T-helper 2 cell treated with Interferon-gamma antibody and Interleukin-4, amounts not matched to agents 5 μg/mL and 100 μg/mL, for 36 hours (primary cell): ENCODE data around the gene HDLBP.
A peak's percentile ranks its signal among the peaks of the same experiment; 100 is the strongest.

Experiments
- DNase-seq: peaks from one replicate; pipeline ENCODE4 v3.0.0; 2021; ENCODE audit warnings: low spot score
- H3K27ac Mint-ChIP-seq: one replicate; pipeline ENCODE4 v1.8.0; 2021; ENCODE audit warnings: mild to moderate bottlenecking, mixed read lengths
- H3K27me3 Mint-ChIP-seq: one replicate; pipeline ENCODE4 v1.8.0; 2021; ENCODE audit warnings: low read depth, mixed read lengths
- H3K36me3 Mint-ChIP-seq: one replicate; pipeline ENCODE4 v1.8.0; 2021; ENCODE audit warnings: low read depth, mixed read lengths
- H3K4me1 Mint-ChIP-seq: one replicate; pipeline ENCODE4 v1.8.0; 2021; ENCODE audit warnings: low read depth, mixed read lengths
- H3K4me3 Mint-ChIP-seq: one replicate; pipeline ENCODE4 v1.8.0; 2022; ENCODE audit warnings: mild to moderate bottlenecking, moderate library complexity, mixed read lengths
- H3K9me3 Mint-ChIP-seq: one replicate; pipeline ENCODE4 v1.8.0; 2021; ENCODE audit warnings: mixed read lengths

Gene HDLBP

DNA sequence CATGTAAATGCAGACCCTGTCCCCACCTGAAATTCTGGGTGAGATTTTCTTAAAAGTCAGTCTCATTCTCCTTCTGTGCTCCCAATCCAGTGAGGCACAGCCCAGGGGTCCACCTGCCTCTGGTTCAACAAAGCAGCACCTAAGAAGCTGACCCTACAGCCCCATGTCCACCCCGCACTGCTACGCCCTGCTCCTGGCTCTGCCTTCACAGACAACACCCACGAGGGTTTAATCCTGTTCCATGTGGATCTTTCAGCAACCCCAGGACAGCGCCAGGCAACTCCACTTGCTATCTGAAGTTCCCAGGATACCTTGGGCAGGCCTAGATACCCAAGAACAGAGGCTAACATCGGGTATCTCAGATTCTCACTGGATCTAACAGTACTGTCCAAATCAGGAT, 44.9 kb downstream of the HDLBP start:
- H3K4me1 Mint-ChIP-seq = peaks cover 20% of the 10 kb centered on the region
- DNase-seq = no peak

DNA sequence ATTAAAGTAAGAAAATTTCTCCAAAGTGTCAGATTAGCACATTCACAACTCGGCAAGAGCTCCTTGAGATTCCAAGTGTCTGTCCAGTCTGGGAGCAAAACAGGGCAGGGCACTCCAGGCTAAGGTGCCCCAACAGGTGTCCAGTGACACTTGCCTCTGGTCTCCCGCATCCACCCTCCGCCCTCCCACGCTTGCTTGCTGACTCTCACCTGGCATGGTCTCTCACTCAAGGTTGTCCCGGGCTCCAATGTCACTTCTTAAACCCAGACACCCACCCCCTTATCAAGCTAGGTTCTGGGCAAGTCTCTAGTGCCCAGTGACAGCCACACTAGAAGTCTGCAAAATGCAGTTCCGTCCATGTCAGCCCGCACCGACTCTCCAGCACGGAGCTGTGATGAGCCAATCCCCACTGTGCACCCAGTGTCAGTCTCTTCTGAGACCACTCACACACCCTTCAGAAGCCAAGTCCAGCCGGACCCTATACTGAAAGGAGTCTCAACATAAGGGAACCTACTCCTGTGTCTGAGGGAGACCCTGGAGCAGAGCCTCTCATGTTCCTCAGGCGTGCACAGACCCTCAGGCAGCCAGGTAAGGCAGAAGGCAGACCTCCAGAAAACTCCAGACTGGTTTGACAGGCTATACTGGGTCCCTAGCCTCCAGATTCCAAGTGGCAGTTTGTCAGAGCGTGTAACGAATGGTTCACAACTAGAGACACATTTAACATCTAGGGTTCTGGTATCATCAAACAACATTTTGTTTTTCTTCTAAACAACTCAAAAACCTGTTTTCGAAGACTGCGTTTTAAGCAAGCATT, 45.6 kb downstream of the HDLBP start:
- no peaks in the 10 kb centered on the region for H3K27me3 Mint-ChIP-seq
- H3K4me1 Mint-ChIP-seq = peaks cover 20% of the 10 kb centered on the region
- H3K36me3 Mint-ChIP-seq = peaks cover 28% of the 10 kb centered on the region
- no peak for DNase-seq
- H3K27ac Mint-ChIP-seq = no peak overlapping the region
- no peaks in the 10 kb centered on the region for H3K9me3 Mint-ChIP-seq
- peak overlapping the region; percentile 17 for H3K4me3 Mint-ChIP-seq

More for the DNA sequence above, 44.9 kb downstream of the HDLBP start:
- no peak overlapping the region for H3K27ac Mint-ChIP-seq
- peaks cover 29% of the 10 kb centered on the region for H3K36me3 Mint-ChIP-seq
- H3K27me3 Mint-ChIP-seq = no peaks in the 10 kb centered on the region
- peaks cover 6% of the 10 kb centered on the region for H3K9me3 Mint-ChIP-seq
- H3K4me3 Mint-ChIP-seq = peak overlapping the region; percentile 17

DNA sequence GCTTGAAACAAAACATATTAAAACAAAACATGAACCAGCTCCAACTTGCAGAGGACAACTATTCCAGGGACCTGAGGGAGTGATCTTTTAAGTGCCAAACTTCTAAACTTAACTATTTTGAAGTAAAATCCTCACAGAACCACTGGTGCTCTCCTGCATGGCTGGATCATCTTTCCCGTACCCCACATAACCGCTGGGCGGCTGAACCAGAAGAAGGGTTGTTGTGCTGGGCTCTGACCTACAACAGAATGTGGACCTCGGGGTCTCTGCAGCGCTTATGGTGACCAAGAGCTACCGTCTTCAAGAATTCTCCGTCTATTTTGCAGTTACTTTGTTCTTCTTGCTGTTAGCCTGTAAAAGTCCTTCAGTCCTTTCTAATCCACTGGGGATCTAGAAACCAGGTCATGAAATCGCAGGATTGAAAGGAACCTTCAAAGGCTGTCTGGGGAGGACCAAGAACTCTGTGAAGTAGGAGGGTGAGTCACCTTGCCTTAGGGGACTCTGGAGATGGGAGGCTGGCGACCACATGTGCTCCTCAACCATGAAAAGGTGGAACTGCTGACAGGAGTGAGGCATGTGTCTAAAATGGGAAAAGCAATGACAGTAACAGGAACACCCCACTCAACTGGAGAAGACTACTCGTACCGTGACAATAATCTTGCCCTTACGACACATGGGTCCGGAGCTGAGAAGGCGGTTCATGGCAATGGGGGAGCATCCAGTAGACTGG, 46.6 kb downstream of the HDLBP start:
- Mint-ChIP-seq H3K27me3 (no peaks in the 10 kb centered on the region), H3K4me3 (no peak overlapping the region), H3K4me1 (peaks cover 18% of the 10 kb centered on the region), H3K36me3 (peaks cover 29% of the 10 kb centered on the region), H3K9me3 (no peaks in the 10 kb centered on the region), H3K27ac (no peak overlapping the region)
- DNase-seq = no peak

DNA sequence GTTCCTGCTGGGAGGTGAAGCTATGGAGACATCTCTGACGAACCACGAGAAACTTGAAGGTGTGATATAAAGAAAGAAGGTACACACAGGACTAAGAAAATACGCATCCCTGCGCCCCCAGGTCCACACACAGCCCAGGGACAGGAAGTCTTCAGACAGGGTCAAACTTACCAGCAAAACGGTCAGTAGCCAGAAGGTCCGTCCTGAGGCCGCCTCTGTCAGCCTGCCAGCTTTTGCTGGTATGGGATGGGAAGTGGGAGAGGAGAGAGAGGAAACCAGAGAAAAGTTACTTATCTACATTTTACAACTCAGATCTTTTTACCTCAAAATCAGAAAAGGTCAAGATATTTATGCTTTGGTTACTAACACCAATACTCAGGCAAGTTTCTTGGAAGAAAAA, 47.2 kb downstream of the HDLBP start:
- Mint-ChIP-seq H3K27me3 (no peaks in the 10 kb centered on the region), H3K4me1 (peaks cover 14% of the 10 kb centered on the region), H3K27ac (no peak overlapping the region), H3K4me3 (no peak overlapping the region), H3K9me3 (no peaks in the 10 kb centered on the region), H3K36me3 (peaks cover 32% of the 10 kb centered on the region)
- no peak for DNase-seq

DNA sequence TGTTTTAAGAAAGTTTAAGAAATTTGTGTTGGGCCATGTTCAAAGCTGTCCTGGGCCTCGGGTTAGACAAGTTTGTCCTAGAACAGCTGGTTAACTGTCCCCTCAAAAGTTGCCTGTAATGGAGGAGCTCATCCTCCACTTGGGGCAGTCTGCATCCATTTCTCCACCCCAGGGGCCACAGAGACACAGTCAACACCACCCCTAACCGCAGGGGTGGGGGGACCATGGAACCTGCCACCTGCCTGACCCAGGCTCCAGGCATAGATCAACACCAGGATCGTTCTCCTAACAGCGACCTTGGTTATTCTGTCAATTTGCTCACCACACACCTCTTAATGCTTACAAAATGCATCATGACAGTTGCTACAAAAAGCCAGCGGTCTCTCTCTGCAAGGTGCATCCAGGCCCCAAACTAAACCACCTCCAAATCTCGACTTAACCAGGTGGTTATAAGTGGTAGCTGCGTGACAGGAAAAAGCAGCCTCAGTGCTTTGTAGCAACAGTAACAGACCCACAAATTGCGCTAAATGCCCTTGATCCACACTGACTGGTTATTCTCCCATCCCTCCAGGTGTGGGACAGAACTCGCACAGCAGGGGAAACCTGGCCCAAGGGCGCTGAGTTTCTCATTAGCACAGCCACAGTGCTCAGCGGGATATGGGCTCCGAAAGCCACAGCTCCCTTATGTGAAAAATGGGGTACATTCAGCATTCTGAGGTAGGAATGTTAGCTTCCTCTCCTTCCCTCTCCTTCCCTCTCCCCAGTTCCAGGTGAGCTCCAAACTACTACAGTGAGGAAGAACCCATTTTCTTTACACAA, 48.0 kb downstream of the HDLBP start:
- H3K9me3 Mint-ChIP-seq = no peaks in the 10 kb centered on the region
- DNase-seq = no peak
- H3K4me1 Mint-ChIP-seq = peaks cover 10% of the 10 kb centered on the region
- no peak overlapping the region for H3K4me3 Mint-ChIP-seq
- H3K36me3 Mint-ChIP-seq = peaks cover 40% of the 10 kb centered on the region
- no peaks in the 10 kb centered on the region for H3K27me3 Mint-ChIP-seq
- H3K27ac Mint-ChIP-seq = no peak overlapping the region

DNA sequence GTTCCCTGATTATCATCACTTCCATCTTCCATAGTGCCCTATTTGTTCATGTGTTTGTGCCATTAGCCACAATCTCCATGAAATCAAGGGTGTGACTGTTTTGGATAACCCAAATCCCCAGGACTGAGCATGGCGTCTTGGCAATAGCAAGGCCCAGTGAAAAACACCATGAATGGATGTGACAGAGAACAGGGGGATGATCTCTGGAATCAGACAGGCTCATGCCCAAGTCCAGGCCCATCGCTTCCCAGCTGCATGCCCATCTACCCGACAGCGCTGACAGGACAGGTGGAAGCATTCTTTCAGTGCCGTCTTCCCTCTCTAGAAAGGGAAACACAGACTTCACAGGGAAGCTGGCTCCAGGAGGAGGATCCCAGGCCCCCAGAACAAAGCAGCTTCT, 50.0 kb downstream of the HDLBP start:
- no peaks in the 10 kb centered on the region for H3K27me3 Mint-ChIP-seq
- H3K36me3 Mint-ChIP-seq = peaks cover 51% of the 10 kb centered on the region
- no peak overlapping the region for H3K4me3 Mint-ChIP-seq
- H3K9me3 Mint-ChIP-seq = no peaks in the 10 kb centered on the region
- H3K4me1 Mint-ChIP-seq = no peaks in the 10 kb centered on the region
- no peak for DNase-seq
- H3K27ac Mint-ChIP-seq = no peak overlapping the region

DNA sequence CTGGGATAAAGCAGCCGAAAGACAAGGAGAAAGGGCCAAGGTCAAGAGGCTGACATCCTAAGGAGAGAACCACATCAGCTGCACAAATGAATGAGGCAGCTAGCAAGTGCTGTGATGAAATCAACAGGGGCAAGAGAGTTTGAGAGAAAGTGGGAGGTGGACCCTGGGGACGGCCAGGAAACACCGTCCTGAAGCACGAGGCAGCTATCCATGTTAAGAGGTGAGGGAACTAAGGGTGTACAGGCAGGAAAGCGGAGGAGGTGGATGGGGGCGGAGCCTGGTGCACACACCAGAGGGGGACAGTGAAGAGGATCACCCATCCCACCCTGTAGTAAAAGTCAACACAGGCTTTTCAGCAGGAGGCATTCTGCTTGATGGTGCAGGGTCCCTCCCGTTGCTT, 52.4 kb downstream of the HDLBP start:
- Mint-ChIP-seq H3K27me3 (no peaks in the 10 kb centered on the region), H3K9me3 (no peaks in the 10 kb centered on the region), H3K4me1 (no peaks in the 10 kb centered on the region), H3K27ac (no peak overlapping the region), H3K4me3 (no peak overlapping the region), H3K36me3 (peaks cover 51% of the 10 kb centered on the region)
- no peak for DNase-seq

DNA sequence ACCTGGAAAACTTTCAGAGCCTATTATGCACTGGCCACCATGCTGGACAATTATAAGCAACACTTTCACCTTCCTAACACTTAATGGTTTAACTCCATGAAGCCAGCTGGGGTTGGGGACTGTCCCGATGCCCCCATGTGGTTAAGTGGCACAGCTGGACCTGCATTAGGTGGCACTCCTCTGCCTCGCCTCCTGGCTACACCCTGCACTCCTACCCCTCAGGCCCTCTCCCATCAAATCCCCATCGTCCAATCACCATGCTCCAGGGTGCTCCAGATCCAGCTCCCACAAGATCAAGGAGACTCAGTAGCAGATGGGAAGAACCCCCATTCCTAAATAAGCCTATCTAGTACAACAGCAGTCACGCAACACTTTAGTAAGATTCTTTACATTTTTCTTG, 53.8 kb downstream of the HDLBP start:
- peaks cover 51% of the 10 kb centered on the region for H3K36me3 Mint-ChIP-seq
- no peaks in the 10 kb centered on the region for H3K9me3 Mint-ChIP-seq
- no peak for DNase-seq
- H3K4me1 Mint-ChIP-seq = no peaks in the 10 kb centered on the region
- H3K27me3 Mint-ChIP-seq = no peaks in the 10 kb centered on the region
- no peak overlapping the region for H3K27ac Mint-ChIP-seq
- no peak overlapping the region for H3K4me3 Mint-ChIP-seq

DNA sequence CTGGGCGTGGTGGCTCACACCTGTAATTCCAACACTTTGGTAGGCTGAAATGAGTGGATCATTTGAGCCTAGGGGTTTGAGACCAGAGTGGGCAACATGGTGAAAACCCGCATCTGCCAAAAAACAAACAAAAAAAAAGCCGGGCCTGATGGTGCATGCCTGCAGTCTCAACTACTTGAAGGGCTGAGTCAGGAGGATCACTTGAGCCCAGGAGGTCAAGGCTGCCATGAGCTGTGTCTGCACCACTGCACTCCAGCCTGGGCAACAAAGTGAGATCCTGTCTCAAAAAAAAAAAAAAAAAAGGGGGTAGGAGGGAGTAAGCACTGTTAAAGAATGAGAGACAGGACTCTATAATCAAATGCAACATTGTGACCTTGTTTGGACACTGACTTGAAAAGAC, 54.6 kb downstream of the HDLBP start:
- Mint-ChIP-seq H3K27ac (no peak overlapping the region), H3K36me3 (peaks cover 50% of the 10 kb centered on the region), H3K4me3 (no peak overlapping the region), H3K27me3 (no peaks in the 10 kb centered on the region), H3K4me1 (no peaks in the 10 kb centered on the region), H3K9me3 (no peaks in the 10 kb centered on the region)
- no peak for DNase-seq

DNA sequence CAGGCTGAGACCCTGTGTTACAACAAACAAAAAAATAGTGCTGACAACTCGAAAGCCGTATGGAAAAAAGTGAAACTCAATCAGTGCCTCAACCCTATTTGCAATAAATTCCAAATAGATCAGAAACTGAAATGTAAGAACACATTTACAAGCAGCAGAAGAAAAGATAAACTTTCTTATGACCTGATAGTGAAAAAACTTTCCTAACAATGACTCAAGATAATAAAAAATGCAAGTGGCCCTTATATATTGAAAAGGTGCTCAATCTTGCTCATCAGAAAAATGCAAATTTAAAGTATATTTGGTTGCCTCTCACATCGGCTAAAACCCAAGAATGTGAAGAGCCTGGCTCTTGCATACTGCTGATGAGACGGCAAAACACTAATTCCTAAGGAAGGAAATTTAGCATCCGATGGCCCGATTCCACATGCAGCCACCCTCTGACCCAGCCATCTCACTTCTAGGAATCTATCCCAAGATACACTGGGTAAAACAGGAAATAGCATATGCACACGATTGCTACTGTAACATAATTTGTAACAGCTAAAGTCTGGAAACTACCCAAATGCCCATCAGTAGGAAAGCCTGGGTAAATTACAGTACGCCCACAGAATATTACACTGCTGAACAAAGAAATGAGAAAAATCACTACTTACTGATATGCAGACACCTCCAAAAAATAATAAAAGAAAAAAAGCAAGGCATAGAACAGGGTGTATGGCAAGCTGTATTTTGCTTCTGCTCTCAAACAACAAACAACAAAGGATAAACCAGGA, 56.8 kb downstream of the HDLBP start:
- Mint-ChIP-seq H3K36me3 (peaks cover 54% of the 10 kb centered on the region), H3K9me3 (no peaks in the 10 kb centered on the region), H3K4me3 (no peak overlapping the region), H3K27me3 (no peaks in the 10 kb centered on the region), H3K4me1 (no peaks in the 10 kb centered on the region), H3K27ac (no peak overlapping the region)
- DNase-seq = no peak

DNA sequence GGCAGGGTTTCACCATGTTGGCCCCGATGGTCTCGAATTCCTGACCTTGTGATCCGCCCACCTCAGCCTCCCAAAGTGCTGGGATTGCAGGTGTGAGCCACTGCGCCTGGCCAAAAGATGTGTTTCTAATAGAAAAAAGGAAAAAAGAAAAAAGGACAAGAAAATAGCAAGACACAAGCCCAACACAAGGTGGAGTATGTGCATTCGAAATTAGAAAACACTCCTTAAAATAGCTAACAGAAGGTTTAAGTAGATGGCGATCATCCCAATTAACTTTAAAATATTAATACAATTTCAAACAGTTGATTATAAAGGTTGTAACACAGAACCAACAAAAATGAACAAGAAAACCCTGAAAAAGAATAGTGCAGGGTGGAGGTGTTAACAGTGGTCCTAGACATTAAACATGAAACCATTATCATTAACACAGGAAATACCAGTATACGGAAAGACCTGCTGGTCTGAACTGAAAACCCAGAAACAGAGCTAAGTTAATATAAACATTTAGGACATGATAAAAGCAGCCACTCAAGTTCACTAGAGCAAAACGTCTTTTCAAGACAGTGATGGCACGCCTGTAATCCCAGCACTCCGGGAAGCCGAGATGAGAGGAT, 57.9 kb downstream of the HDLBP start:
- Mint-ChIP-seq H3K9me3 (no peaks in the 10 kb centered on the region), H3K36me3 (peaks cover 53% of the 10 kb centered on the region), H3K27me3 (no peaks in the 10 kb centered on the region), H3K4me3 (no peak overlapping the region), H3K27ac (no peak overlapping the region), H3K4me1 (no peaks in the 10 kb centered on the region)
- DNase-seq = no peak

DNA sequence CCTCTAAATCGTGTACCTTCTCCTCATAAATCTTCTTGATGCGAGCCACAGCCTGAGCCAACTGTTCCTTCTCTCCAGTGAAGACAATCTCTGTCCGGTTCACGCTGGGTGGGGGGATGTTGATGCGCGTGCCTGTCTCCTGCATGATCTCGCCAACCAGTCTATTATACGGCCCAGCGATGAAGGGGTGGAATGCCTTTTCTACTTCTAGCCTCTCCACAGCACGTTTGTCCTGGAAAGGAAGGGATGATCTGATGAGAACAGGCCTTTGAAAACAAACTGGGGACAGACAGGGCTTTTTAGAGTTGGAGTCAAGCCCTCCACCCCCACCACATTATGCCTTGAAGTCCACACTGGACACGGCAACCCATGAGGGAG, 59.3 kb downstream of the HDLBP start:
- H3K27ac Mint-ChIP-seq = no peak overlapping the region
- DNase-seq = no peak
- H3K9me3 Mint-ChIP-seq = no peaks in the 10 kb centered on the region
- peaks cover 53% of the 10 kb centered on the region for H3K36me3 Mint-ChIP-seq
- H3K4me3 Mint-ChIP-seq = no peak overlapping the region
- no peaks in the 10 kb centered on the region for H3K27me3 Mint-ChIP-seq
- H3K4me1 Mint-ChIP-seq = no peaks in the 10 kb centered on the region

DNA sequence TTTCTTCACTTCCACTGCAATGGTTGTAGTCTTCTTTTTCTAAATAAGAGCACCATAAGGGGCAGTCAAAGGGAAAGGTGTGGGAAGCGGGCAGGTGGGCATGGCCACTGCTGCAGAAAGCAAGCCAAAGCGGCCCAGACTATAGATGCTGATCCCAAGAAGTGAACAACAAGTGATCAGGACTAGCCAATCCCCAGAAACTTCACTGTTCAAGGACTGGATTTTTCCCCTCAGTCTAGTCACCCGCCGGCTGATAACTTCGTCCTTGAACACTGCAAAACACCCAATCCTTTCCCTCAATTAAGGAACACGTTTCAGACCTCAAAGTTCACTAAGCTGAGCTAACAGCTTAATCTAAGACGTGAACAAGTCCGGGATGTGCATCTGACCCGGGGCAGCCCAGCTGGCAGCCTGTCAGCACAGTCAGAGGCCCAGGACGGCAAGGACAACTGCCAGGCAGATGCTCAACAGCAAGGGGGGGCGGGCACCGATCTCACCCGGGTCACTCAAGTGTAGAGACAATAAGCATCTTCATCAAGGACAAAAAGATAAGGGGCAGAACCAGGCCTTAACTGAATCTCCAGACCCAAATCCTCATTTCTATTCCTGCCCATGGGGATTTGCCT, 59.8 kb downstream of the HDLBP start:
- no peaks in the 10 kb centered on the region for H3K9me3 Mint-ChIP-seq

More for the DNA sequence above, 59.8 kb downstream of the HDLBP start:
- DNase-seq = no peak
- Mint-ChIP-seq H3K4me3 (no peak overlapping the region), H3K27ac (no peak overlapping the region), H3K27me3 (no peaks in the 10 kb centered on the region), H3K4me1 (no peaks in the 10 kb centered on the region), H3K36me3 (peaks cover 52% of the 10 kb centered on the region)
